Panc1 (cell line): ENCODE results near the gene PEX16. TPM values are rescaled to one million over a fixed set of nuclear protein-coding genes. Genes with fewer than 3 reads are reported as not detected.

Experiments used
- ATAC-seq: fragments of 200-7000 bp; cut with Tn5 transposase; 2 replicates; pipeline ENCODE4 v1.9.1; 2020; ENCODE audit warnings: mild to moderate bottlenecking, moderate library complexity
- BruUV-seq: library from RNA; stranded (reverse); fragments of 400-500 nt; replicated peaks from 2 replicates; lab custom pipeline; 2021; lab: Mats Ljungman, UMichigan
- CTCF ChIA-PET: fragments of 300-600 bp; sonication (Branson Sonifier 250); formaldehyde crosslinking; loops from one replicate; lab custom pipeline; 2022; ENCODE audit warnings: antibody characterized with exemption; lab: Charles Lee
- POLR2A ChIA-PET: fragments of 300-600 bp; sonication (Branson Sonifier 250); formaldehyde crosslinking; loops from one replicate; lab custom pipeline; 2022; ENCODE audit warnings: antibody characterized with exemption; lab: Charles Lee
- DNase-seq: peaks from one replicate; pipeline ENCODE4 v3.0.0-alpha.2; 2010; ENCODE audit warnings: low read depth, low spot score
- H3K27ac ChIP-seq: 2 replicates; pipeline ENCODE4 v1.5.1; 2011; ENCODE audit warnings: mild to moderate bottlenecking, low read length, inconsistent platforms
- H3K27me3 ChIP-seq: fragments of 200-500 bp; sonication (Bioruptor generic); 2 replicates; pipeline ENCODE4 v1.6.0; 2014; ENCODE audit warnings: low read length, inconsistent platforms; ENCODE audit not compliant: control insufficient read depth, insufficient read depth
- H3K36me3 ChIP-seq: fragments of 200-500 bp; sonication (Bioruptor generic); 2 replicates; pipeline ENCODE4 v1.5.1; 2014; ENCODE audit warnings: inconsistent platforms, mild to moderate bottlenecking, low read length, moderate library complexity; ENCODE audit not compliant: control insufficient read depth, insufficient read depth
- H3K4me1 ChIP-seq: 2 replicates; pipeline ENCODE4 v1.5.1; 2011; ENCODE audit warnings: inconsistent platforms, mild to moderate bottlenecking, low read length, moderate library complexity; ENCODE audit not compliant: control insufficient read depth, insufficient read depth
- H3K4me3 ChIP-seq, 2 experiments: 2 replicates each; pipeline ENCODE4 v1.5.1; 2011 to 2012; ENCODE audit warnings: low read depth in 2 of 2, low read length in 2 of 2, mild to moderate bottlenecking in 2 of 2, inconsistent platforms in 1 of 2, moderate library complexity in 1 of 2
- H3K9me3 ChIP-seq: fragments of 200-500 bp; sonication (Bioruptor generic); 2 replicates; pipeline ENCODE4 v1.5.1; 2014; ENCODE audit warnings: low read depth, mild to moderate bottlenecking, inconsistent platforms, low read length, moderate library complexity; ENCODE audit not compliant: control insufficient read depth, insufficient read depth
- CTCF ChIP-seq: fragments of 450-650 bp; IDR thresholded peaks from 2 replicates; pipeline ENCODE4 v1.5.1; 2017; ENCODE audit warnings: mild to moderate bottlenecking
- POLR2AphosphoS5 ChIP-seq: IDR thresholded peaks from 2 replicates; pipeline ENCODE4 v1.6.1; 2012; ENCODE audit warnings: mild to moderate bottlenecking, low read depth, low read length, moderate library complexity
- REST ChIP-seq, 2 experiments: IDR thresholded peaks; 2 replicates each; pipeline ENCODE4 v1.6.1; 2011 to 2012; ENCODE audit warnings: low read depth in 2 of 2, control low read depth in 1 of 2, low read length in 1 of 2, mild to moderate bottlenecking in 1 of 2, moderate library complexity in 1 of 2; ENCODE audit not compliant: insufficient read depth in 1 of 2
- SIN3A ChIP-seq: IDR thresholded peaks from 2 replicates; pipeline ENCODE4 v1.6.1; 2012; ENCODE audit warnings: low read depth, mild to moderate bottlenecking, low read length, moderate library complexity, borderline replicate concordance; ENCODE audit not compliant: insufficient read depth
- TCF7L2 ChIP-seq: IDR thresholded peaks from 2 replicates; pipeline ENCODE4 v1.6.1; 2011; ENCODE audit warnings: mild to moderate bottlenecking, low read depth, low read length, inconsistent platforms
- in situ Hi-C: cut with HindIII; loops from 2 replicates; pipeline ENCODE4 v1.10.0; 2016; ENCODE audit warnings: low sequenced_read_pairs, low pct_unique_long_range_greater_than_20kb
- intact Hi-C: fragments of 100-400 bp; cut with micrococcal nuclease; formaldehyde crosslinking; loops from one replicate; pipeline ENCODE4 v1.10.0; 2022; ENCODE audit not compliant: unreplicated experiment
- total RNA-seq: library from RNA; stranded (reverse); gene quantifications from one replicate; pipeline ENCODE4 v1.2.1, GENCODE V29; 2021; ENCODE audit not compliant: unreplicated experiment

Gene PEX16
- total RNA-seq, 1 experiment from 2014 or later: 37.5 TPM

- in situ Hi-C loops: no loop called here
Observed at GRCh38 chr11:45881708-45882368, 35.8 kb downstream of the PEX16 start.

GRCh38 chr11:45880772-45881570 is 36.7 kb downstream of the PEX16 start:
- H3K4me3 ChIP-seq: no peak overlapping the region
- intact Hi-C loops: no loop called here
- POLR2A ChIA-PET: no interaction called here
- H3K4me1 ChIP-seq: no peaks in the 10 kb centered on the region
- H3K27ac ChIP-seq: no peak overlapping the region
- in situ Hi-C loops: no loop called here
- no peak for DNase-seq
- H3K9me3 ChIP-seq: no peaks in the 10 kb centered on the region
- no TSS peak for BruUV-seq
- TF ChIP-seq POLR2AphosphoS5 (no peak), SIN3A (no peak), CTCF (no peak), TCF7L2 (no peak), REST (IDR thresholded peaks at IDR 0.05; ENCODE audit: insufficient read depth in 1 of 2, low read depth in 2 of 2, low read length in 1 of 2) (no peak)
- H3K36me3 ChIP-seq: no peaks in the 10 kb centered on the region
- no peak for ATAC-seq
- CTCF ChIA-PET: no interaction called here
- no peaks in the 10 kb centered on the region for H3K27me3 ChIP-seq

More at GRCh38 chr11:45881708-45882368, 35.8 kb downstream of the PEX16 start:
- no TSS peak for BruUV-seq
- H3K27me3 ChIP-seq: no peaks in the 10 kb centered on the region
- intact Hi-C loops: no loop called here
- no peaks in the 10 kb centered on the region for H3K4me1 ChIP-seq
- no peak overlapping the region for H3K27ac ChIP-seq
- H3K36me3 ChIP-seq: no peaks in the 10 kb centered on the region
- DNase-seq (no peak), ATAC-seq (no peak)
- no peak overlapping the region for H3K4me3 ChIP-seq
- no peaks in the 10 kb centered on the region for H3K9me3 ChIP-seq
- CTCF ChIA-PET: interaction anchor here (0.6 kb wide), 1 partner anchor 483 kb away, joined by 5 read pairs; no protein-coding TSS in a partner anchor
- POLR2A ChIA-PET: no interaction called here
- TF ChIP-seq CTCF (no peak), TCF7L2 (no peak)
